ENCODE results near the gene ZFAND6.
"Not testable (repeated sequence)": the region's sequence is repeated elsewhere in the genome, so short reads cannot be mapped to it uniquely, and the experiment has no call there.

The ZFAND6 gene

DNA sequence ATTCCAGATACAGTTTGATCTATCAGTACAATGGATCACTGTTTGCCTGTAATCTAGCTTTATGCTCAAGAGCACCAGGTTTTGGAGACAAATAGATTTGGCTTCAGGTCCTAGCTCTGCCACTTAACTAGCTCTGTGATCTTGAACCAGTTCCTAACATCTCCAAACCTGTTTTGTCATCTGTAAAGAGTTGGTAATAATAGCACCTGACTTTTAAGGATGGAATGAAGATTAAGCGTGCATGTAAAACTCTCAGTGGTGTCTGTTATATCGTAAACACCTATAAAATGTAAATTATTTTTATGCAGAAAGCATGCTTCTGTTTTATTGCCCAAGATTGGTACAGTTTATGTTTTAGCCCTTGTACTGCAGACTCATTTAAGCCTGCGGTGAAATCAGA is 36.5 kb downstream of the ZFAND6 start:
- in situ Hi-C loops (cut with MboI; ENCODE audit: low sequenced_read_pairs): no loop called here

- in situ Hi-C loops (cut with MboI; ENCODE audit: low sequenced_read_pairs): no loop called here
These were observed 38.9 kb downstream of the ZFAND6 start for GRCh38 chr15:80098341-80098740.

- in situ Hi-C loops (cut with MboI; ENCODE audit: low sequenced_read_pairs): no loop called here
These were observed 39.8 kb downstream of the ZFAND6 start for GRCh38 chr15:80099241-80099640.

GRCh38 chr15:80099662-80100061 is 40.2 kb downstream of the ZFAND6 start:
- in situ Hi-C loops (cut with MboI; ENCODE audit: low sequenced_read_pairs): not testable (repeated sequence)

- in situ Hi-C loops (cut with MboI; ENCODE audit: low sequenced_read_pairs): no loop called here
These were observed 40.8 kb downstream of the ZFAND6 start for GRCh38 chr15:80100247-80100646.

GRCh38 chr15:80105193-80105592 is 45.7 kb downstream of the ZFAND6 start:
- in situ Hi-C loops (cut with MboI; ENCODE audit: low sequenced_read_pairs): no loop called here

DNA sequence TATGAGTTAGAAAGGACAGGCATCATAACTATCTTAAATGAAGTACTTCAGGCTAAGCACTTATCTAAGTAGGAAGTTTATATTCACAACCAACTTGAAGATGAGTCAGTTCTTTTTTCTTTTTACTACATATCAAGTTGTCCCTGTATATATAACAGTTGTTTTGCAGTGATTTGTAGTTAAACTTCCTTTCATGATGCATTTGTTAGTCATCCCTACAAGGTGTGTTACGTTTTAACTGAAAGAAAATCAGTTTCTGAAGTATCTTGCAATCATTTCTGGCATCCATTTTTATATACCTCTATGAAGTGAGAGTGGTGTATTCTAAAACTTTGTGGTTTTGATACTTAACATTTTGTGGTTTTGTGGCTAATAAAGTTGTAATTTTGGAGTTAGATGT is 46.1 kb downstream of the ZFAND6 start:
- in situ Hi-C loops (cut with MboI; ENCODE audit: low sequenced_read_pairs): no loop called here

DNA sequence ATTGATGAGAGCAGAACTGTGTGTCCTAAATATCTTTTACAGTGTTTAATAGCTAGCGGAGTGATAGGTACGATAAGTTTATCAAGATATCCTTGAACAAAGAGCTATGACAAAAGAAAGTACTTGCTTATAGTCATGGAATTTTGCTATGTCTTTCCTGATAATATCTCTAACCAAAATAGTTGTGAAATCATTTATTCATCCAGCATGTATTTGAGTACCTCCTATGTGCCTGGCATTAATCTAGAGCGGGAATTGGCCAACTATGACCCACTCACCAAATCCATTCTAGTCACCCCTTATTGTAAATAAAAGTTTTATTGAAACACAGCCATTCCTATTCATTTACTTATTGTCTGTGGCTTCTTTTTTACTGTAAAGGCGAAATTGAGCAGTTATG is 46.6 kb downstream of the ZFAND6 start:
- in situ Hi-C loops (cut with MboI; ENCODE audit: low sequenced_read_pairs): no loop called here

GRCh38 chr15:80107204-80107603 is 47.7 kb downstream of the ZFAND6 start:
- in situ Hi-C loops (cut with MboI; ENCODE audit: low sequenced_read_pairs): no loop called here

- in situ Hi-C loops (cut with MboI; ENCODE audit: low sequenced_read_pairs): no loop called here
These were observed 48.3 kb downstream of the ZFAND6 start for GRCh38 chr15:80107774-80108173.

DNA sequence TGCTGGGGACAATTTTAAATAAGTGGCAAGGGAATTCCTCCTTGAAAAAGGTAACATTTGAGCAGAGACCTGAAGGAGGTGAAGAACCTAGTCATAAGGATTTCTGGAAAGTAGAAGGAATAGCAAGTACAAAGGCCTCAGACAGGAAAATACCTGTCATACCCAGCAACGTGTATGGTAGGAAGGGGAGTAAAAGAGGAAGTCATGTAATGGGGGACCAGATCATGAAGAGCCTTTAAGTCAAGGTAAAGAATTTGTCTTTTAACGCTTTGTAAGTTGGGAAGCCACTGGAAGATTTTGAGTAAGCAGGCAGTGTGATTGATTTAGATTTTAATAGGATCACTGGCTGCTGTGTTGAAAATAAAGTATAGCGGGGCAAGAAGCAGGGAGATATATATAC is 49.9 kb downstream of the ZFAND6 start:
- in situ Hi-C loops (cut with MboI; ENCODE audit: low sequenced_read_pairs): no loop called here

GRCh38 chr15:80110920-80111319 is 51.4 kb downstream of the ZFAND6 start:
- in situ Hi-C loops (cut with MboI; ENCODE audit: low sequenced_read_pairs): no loop called here

DNA sequence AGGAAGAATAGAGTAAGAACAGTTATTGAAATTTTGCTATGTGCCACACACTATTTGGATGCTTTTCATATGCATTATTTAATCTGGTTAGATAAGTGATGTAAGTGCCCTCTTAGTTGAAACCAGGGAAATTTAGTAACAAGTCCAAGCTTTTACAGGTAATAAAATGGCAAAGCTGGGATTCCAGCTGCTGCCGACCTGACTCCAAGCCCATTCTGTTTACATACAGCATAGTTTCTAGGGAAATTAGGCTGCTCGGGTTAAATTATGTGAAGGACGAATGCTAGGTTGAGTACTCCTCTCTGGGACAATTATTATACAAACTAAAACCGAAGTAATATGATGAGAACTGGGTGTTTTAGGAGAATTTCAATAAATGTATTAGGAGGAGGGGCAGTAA is 54.6 kb downstream of the ZFAND6 start:
- in situ Hi-C loops (cut with MboI; ENCODE audit: low sequenced_read_pairs): no loop called here

DNA sequence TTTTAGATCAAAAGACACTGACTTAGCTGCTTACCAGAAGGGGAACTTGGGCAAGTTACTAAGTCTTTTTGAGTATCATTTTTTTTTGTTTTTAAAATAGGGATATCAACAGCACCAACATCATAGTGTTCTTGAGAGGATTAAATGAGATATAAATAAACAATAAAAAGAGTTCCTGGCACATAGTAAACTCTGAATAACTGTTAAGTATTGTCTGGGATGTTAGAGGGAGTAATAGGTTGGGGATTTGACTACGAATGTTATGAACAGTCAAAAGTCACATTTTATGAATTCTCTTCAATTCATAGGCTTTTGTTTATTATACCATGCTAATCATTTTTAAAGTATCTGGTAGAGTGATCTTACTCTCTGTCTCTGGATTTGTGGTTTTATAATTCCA is 55.5 kb downstream of the ZFAND6 start:
- in situ Hi-C loops (cut with MboI; ENCODE audit: low sequenced_read_pairs): no loop called here

DNA sequence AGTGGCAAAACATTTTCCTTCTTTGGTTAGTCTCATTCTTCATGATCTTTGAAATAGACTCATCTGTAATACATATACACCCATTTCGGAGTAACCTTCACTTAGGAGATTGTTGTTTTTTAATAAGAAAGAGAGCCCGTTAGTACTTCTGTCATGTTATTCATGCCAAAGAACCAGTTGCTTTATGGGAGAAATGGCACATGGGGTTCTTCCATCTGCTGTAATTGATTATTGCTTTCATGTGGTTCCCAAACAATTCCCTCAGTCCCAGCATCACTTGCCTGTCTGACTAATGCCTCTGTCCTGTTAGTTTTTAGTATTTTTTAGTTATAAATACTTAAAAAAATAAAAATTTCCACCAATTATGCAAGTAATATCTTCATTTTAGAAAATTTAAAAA is 59.5 kb downstream of the ZFAND6 start:
- in situ Hi-C loops (cut with MboI; ENCODE audit: low sequenced_read_pairs): no loop called here

DNA sequence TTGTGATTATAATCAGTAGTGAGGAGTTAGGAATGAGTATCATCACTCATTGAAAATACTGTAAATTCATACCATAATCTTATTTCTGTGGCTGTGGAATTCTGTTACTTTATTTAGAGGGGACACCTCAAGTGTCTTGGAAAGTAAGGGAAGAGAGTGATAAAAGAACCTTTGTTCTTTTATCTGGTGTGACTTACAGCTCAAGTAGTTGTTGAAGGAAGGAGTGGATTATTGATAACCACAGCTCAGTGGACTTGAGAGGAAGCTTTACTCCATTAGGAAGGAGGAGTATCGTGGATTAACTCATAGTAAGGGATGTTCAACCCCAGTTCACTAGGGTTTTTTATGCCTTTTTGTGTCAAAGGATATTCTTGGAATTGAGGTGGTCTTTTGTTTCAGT is 61.2 kb downstream of the ZFAND6 start:
- in situ Hi-C loops (cut with MboI; ENCODE audit: low sequenced_read_pairs): no loop called here

GRCh38 chr15:80121546-80121945 is 62.1 kb downstream of the ZFAND6 start:
- in situ Hi-C loops (cut with MboI; ENCODE audit: low sequenced_read_pairs): no loop called here

GRCh38 chr15:80123034-80123433 is 63.6 kb downstream of the ZFAND6 start:
- in situ Hi-C loops (cut with MboI; ENCODE audit: low sequenced_read_pairs): no loop called here

DNA sequence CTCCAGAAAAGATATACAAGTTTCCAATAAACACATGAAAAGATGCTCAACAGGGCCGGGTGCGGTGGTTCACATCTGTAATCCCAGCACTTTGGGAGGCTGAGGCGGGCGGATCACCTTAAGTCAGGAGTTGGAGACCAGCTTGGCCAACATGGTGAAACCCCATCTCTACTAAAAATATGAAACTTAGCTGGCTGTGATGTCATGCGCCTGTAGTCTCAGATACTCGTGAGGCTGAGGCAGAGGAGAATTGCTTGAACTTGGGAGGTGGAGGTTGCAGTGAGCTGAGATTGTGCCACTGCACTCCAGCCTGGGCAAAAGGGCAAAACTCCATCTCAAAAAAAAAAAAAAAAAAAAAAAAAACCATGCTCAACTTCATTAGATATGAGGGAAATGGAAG is 67.8 kb downstream of the ZFAND6 start:
- in situ Hi-C loops (cut with MboI; ENCODE audit: low sequenced_read_pairs): not testable (repeated sequence)

- in situ Hi-C loops (cut with MboI; ENCODE audit: low sequenced_read_pairs): no loop called here
These were observed 68.4 kb downstream of the ZFAND6 start for GRCh38 chr15:80127911-80128310.

DNA sequence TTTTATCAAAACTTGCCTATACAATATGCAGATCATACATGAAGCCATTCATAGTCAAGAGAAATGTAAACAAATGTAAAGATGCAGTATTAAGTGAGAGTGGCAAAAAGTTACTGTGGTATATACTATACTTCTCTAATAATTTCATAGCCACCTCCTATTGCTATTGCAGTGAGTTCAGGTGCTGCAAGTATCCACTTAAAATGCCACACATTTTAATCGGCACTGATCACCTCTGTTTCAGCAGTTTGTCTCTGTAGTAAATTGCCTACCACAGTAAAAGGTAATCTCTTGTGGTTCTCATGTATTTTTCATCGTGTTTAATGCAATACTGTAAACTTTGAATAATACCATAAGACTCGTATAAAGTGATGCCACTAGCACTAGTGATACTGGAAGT is 72.9 kb downstream of the ZFAND6 start:
- in situ Hi-C loops (cut with MboI; ENCODE audit: low sequenced_read_pairs): no loop called here

GRCh38 chr15:80136854-80137253 is 77.4 kb downstream of the ZFAND6 start:
- in situ Hi-C loops (cut with MboI; ENCODE audit: low sequenced_read_pairs): no loop called here

GRCh38 chr15:80138961-80139360 is 79.5 kb downstream of the ZFAND6 start:
- in situ Hi-C loops (cut with MboI; ENCODE audit: low sequenced_read_pairs): no loop called here

DNA sequence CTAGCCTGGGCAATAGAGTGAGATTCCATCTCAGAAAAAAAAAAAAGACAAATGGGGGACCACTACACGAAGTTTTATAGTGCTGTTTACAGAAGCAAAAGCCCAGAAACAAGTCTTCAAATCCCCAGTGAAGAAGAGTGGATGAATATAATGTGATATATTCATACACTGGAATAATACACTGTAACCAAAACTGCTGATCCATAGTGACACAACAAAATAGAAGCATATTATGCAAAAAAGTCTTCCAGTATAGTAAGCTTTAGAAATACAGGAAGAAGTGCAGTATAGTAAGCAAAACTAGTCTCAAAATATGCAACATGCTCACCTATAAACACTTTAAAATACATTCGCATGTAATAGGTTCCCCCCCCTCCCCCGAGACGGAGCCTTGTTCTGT is 81.4 kb downstream of the ZFAND6 start:
- in situ Hi-C loops (cut with MboI; ENCODE audit: low sequenced_read_pairs): no loop called here

All from hTERT RPE-1 (cell line).